ENCODE data around the gene CLEC16A. TPM values are rescaled to one million over a fixed set of nuclear protein-coding genes. Genes with fewer than 3 reads are reported as not detected.

The CLEC16A gene
- total RNA-seq, 2 donors from 2014 or later: 46.6 to 47.6 TPM

GRCh38 chr16:11165349-11165748, 221.0 kb downstream of the CLEC16A start:
- DNase-seq (ENCODE audit: low spot score) (no peak), ATAC-seq (ENCODE audit: insufficient number of reproducible peaks, low FRiP score, low read depth) (no peak)
- TF ChIP-seq, protein P1, sequence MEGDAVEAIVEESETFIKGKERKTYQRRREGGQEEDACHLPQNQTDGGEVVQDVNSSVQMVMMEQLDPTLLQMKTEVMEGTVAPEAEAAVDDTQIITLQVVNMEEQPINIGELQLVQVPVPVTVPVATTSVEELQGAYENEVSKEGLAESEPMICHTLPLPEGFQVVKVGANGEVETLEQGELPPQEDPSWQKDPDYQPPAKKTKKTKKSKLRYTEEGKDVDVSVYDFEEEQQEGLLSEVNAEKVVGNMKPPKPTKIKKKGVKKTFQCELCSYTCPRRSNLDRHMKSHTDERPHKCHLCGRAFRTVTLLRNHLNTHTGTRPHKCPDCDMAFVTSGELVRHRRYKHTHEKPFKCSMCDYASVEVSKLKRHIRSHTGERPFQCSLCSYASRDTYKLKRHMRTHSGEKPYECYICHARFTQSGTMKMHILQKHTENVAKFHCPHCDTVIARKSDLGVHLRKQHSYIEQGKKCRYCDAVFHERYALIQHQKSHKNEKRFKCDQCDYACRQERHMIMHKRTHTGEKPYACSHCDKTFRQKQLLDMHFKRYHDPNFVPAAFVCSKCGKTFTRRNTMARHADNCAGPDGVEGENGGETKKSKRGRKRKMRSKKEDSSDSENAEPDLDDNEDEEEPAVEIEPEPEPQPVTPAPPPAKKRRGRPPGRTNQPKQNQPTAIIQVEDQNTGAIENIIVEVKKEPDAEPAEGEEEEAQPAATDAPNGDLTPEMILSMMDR (IDR thresholded peaks at IDR 0.05): no peak
- Histone ChIP-seq H3K4me1 (ENCODE audit: control insufficient read depth in 1 of 2, low read depth in 2 of 2) (peaks cover 18 to 46% of the 10 kb centered on the region in 2 donors), H3K9me3 (no peaks in the 10 kb centered on the region), H3K4me3 (no peak overlapping the region), H3K27ac (no peak overlapping the region), H3K36me3 (peaks cover 9% of the 10 kb centered on the region), H3K27me3 (replicated peaks; ENCODE audit: insufficient read depth) (no peaks in the 10 kb centered on the region)

DNA sequence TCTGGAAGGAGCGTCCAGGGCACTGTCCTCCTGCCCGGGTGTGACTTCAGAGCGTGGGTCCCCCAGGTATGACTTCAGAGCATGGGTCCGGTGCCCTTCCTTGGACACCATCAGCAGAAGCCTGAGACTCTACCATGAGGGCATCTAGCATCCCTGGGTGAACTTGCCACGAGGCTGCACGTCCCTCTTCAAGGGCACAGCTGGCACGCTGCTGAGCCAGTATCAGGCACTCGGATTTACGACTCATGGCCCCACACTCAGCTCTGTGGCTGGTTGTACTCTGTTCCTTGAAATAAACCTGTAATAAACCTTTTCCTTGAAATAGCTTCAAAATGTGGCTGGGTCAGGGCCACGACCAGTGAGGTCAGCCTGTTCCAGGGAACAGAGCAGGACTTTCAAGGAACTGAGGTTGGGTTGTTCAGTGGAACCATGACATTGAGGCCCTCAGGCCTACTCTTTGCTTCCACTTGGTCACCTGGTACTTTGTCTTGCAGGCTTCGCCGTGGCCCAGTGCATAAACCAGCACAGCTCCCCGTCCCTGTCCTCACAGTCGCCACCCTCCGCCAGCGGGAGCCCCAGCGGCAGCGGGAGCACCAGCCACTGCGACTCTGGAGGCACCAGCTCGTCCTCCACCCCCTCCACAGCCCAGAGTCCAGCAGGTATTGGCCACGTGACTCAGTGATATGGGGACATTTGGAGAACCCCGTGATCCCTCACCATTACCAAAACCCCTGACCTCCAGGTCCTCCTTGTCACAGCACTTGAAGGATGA, 221.7 kb downstream of the CLEC16A start:
- no peak for DNase-seq (ENCODE audit: low spot score)

DNA sequence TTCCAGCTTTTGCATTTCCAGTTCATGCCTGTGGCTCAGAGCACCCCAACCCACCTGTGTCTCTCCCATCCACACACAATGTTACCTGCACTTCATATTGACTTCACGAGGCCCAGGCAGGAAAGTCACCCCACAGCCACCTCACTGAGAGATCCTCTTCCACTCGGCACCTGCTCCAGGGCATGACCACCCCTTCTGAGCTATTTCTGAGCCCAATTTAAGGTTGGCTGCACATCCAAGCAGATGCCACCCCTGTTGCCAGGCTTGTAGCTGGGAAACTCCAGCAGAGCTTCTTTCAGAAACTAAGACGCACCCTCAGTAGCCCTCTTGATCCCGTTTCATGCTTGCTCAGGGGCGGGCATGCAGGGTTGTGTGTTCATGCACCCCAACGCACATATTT, 223.2 kb downstream of the CLEC16A start:
- DNase-seq (ENCODE audit: low spot score) (no peak), ATAC-seq (ENCODE audit: insufficient number of reproducible peaks, low FRiP score, low read depth) (no peak)
- Histone ChIP-seq H3K4me1 (ENCODE audit: control insufficient read depth in 1 of 2, low read depth in 2 of 2) (peaks cover 3 to 25% of the 10 kb centered on the region in 2 donors), H3K27ac (no peak overlapping the region), H3K36me3 (peaks cover 9% of the 10 kb centered on the region), H3K9me3 (no peaks in the 10 kb centered on the region), H3K27me3 (replicated peaks; ENCODE audit: insufficient read depth) (no peaks in the 10 kb centered on the region), H3K4me3 (no peak overlapping the region)
- TF ChIP-seq, protein P1 (IDR thresholded peaks at IDR 0.05): no peak

More for the DNA sequence above, 221.7 kb downstream of the CLEC16A start:
- H3K4me1 ChIP-seq (ENCODE audit: control insufficient read depth in 1 of 2, low read depth in 2 of 2): peaks cover 16 to 40% of the 10 kb centered on the region in 2 donors
- no peak overlapping the region for H3K27ac ChIP-seq
- no peak overlapping the region for H3K4me3 ChIP-seq
- no peak for ATAC-seq (ENCODE audit: insufficient number of reproducible peaks, low FRiP score, low read depth)
- H3K9me3 ChIP-seq: no peaks in the 10 kb centered on the region
- no peaks in the 10 kb centered on the region for H3K27me3 ChIP-seq (replicated peaks; ENCODE audit: insufficient read depth)
- TF ChIP-seq, protein P1 (IDR thresholded peaks at IDR 0.05): no peak
- peaks cover 9% of the 10 kb centered on the region for H3K36me3 ChIP-seq

DNA sequence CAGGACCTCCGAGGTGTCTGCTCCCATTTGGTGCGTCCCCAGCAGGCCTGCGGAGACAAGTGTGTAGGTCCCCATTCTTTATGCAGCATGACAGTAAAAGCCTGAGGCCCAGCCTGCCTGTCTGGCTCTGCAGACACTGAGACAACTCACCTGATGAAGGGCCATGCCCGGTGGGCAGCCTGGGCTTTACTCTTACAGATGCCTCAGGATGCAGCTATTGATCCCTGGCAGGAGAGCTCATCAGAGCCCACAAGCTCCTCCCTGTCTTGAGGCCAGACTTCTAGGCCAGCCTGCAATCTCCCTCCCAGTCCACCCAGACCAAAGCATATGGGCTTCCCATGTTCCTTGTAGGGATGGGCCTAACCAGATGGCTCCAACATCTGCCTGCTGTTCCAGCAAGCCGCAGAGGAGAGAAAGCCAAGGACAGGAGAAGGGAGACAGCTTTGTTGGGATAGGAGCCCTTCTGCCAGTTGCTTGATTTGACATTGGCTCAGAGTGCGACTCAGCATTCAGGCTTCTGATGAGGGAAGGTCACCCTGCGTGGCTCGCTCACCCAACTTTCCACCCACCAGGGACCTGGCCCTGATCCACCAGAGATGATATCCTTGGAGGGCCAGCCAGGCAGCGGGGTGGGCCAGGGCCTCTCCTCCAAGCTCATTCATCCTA, 224.2 kb downstream of the CLEC16A start:
- H3K27ac ChIP-seq: no peak overlapping the region
- no peaks in the 10 kb centered on the region for H3K9me3 ChIP-seq
- DNase-seq (ENCODE audit: low spot score) (no peak), ATAC-seq (ENCODE audit: insufficient number of reproducible peaks, low FRiP score, low read depth) (no peak)
- no peaks in the 10 kb centered on the region for H3K27me3 ChIP-seq (replicated peaks; ENCODE audit: insufficient read depth)
- TF ChIP-seq, protein P1 (IDR thresholded peaks at IDR 0.05): no peak
- H3K4me3 ChIP-seq: no peak overlapping the region
- peaks cover 9% of the 10 kb centered on the region for H3K36me3 ChIP-seq
- H3K4me1 ChIP-seq (ENCODE audit: control insufficient read depth in 1 of 2, low read depth in 2 of 2): peaks cover 0 to 16% of the 10 kb centered on the region in 2 donors

GRCh38 chr16:11169641-11170040, 225.3 kb downstream of the CLEC16A start:
- TF ChIP-seq, protein P1 (IDR thresholded peaks at IDR 0.05): no peak
- Histone ChIP-seq H3K9me3 (no peaks in the 10 kb centered on the region), H3K36me3 (peaks cover 9% of the 10 kb centered on the region), H3K4me1 (ENCODE audit: control insufficient read depth in 1 of 2, low read depth in 2 of 2) (peaks cover 0 to 5% of the 10 kb centered on the region in 2 donors), H3K4me3 (no peak overlapping the region), H3K27ac (no peak overlapping the region), H3K27me3 (replicated peaks; ENCODE audit: insufficient read depth) (no peaks in the 10 kb centered on the region)
- no peak for ATAC-seq (ENCODE audit: insufficient number of reproducible peaks, low FRiP score, low read depth)
- no peak for DNase-seq (ENCODE audit: low spot score)
